Measurements from ENCODE around the gene SLC25A42.

SLC25A42 gene

DNA sequence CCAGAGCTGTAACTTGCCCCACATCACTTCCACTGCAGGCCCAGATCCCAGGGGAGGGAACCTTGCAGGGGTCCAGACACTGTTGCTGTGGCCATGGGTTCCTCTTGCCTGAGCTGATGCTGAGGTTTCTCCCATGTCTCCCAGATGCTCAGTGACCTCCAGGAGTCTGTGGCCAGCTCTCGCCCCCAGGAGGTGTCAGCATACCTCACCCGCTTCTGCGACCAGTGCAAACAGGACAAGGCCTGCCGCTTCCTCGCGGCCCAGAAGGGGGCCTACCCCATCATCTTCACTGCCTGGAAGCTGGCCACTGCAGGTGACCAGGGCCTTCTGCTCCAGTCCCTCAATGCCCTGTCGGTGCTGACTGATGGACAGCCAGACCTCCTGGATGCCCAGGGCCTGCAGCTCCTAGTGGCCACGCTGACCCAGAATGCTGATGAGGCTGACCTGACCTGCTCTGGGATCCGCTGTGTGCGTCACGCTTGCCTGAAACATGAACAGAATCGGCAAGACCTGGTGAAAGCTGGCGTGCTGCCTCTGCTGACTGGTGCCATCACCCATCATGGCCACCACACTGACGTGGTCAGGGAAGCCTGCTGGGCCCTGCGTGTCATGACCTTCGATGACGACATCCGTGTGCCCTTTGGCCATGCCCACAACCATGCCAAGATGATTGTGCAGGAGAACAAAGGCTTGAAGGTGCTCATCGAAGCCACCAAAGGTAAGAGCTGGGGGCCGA, 12.1 kb upstream of the SLC25A42 start:
- DNase-seq, result no peak

DNA sequence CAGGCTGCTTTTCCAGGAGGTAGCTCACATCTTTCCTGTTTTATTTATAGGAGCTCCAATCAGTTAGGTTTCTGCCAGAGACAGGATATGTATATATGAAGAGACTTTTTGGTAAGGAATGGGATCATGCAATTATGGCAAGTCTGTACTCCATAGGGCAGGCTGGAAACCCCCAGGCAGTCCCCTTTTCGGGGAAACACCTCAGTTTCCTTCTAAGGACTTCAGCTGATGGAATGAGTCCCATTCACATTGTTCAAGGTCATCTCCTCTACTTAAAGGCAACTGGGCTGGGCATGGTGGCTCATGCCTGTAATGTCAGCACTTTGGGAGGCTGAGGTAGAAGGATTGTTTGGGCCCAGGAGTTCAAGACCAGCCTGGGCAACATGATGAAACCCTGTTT, 10.9 kb upstream of the SLC25A42 start:
- DNase-seq, result no peak

DNA sequence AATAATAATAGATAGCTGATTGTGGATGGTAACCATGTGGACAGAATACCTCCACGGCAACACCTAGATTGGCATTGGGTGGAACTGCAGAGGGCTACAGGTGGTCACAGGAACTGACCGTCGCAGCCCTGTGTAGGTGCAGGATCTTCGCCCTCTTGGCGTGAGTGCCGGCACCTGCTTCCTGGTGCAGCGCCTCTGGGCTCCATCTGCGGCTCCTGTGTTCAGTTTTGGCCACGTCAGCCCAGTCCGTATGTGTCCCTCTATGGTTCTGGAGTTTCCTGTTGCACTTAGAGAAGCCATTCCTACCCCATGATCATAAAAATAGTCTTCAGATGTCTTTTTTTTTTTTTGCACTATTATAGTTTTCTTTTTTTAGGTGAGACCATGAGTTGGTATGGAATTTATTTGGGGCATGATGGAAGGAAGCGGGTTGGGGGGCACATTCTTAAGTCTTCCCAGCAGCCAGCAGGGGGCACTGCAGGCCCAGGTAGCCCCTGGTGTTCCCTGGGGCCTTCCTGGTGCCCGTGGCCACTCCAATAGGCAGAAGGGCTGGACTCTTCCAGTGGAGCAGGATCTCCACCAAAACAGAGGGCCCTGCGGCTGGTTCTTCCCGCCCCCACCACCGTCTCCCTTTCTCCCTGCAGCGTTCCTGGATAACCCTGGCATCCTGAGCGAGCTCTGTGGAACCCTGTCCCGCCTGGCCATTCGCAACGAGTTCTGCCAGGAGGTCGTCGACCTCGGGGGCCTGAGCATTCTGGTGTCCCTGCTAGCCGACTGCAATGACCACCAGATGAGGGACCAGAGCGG, 10.1 kb upstream of the SLC25A42 start:
- peak; percentile 11 for DNase-seq

- no peak for DNase-seq
Measured at GRCh38 chr19:19054315-19054938, 9.4 kb upstream of the SLC25A42 start.

DNA sequence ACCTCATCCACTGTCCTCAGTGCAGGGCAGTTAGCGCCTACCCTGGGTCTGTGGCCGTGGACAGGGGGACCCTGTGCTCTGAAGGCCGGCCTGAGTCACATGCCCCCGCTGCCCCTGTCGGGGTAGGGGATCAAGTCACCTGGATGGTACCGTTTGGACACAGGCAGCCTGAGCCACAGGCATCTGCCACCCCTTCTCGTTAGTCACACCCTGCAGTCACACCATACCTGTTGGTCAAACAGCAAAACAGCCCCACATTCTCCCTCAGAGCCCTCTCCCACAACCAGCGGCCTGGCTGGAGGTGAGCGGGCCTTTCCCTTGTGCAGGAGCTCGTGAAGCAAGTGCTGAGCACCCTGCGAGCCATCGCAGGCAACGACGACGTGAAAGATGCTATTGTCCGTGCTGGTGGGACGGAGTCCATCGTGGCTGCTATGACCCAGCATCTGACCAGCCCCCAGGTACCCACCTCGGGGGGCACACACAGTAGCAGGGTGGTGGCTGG, 8.8 kb upstream of the SLC25A42 start:
- DNase-seq, result no peak

DNA sequence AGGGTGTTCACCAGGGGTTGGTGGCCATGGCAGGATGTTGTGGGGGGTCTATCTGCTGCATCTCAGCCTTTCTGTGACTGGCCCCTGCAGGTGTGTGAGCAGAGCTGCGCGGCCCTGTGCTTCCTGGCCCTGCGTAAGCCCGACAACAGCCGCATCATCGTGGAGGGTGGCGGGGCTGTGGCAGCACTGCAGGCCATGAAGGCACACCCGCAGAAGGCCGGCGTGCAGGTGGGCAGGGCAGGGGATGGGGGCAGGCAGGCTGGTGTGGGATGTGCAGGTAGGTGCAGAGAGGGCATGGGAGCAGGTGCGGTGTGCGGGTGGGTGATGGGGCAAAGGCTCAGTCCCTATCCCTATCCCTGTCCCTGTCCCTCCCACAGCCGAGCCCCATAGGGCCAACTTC, 8.1 kb upstream of the SLC25A42 start:
- no peak for DNase-seq

- no peak for DNase-seq
Measured at GRCh38 chr19:19056636-19057275, 7.0 kb upstream of the SLC25A42 start.

- no peak for DNase-seq
Measured at GRCh38 chr19:19057317-19057716, 6.5 kb upstream of the SLC25A42 start.

GRCh38 chr19:19057720-19058119, 6.1 kb upstream of the SLC25A42 start:
- no peak for DNase-seq

DNA sequence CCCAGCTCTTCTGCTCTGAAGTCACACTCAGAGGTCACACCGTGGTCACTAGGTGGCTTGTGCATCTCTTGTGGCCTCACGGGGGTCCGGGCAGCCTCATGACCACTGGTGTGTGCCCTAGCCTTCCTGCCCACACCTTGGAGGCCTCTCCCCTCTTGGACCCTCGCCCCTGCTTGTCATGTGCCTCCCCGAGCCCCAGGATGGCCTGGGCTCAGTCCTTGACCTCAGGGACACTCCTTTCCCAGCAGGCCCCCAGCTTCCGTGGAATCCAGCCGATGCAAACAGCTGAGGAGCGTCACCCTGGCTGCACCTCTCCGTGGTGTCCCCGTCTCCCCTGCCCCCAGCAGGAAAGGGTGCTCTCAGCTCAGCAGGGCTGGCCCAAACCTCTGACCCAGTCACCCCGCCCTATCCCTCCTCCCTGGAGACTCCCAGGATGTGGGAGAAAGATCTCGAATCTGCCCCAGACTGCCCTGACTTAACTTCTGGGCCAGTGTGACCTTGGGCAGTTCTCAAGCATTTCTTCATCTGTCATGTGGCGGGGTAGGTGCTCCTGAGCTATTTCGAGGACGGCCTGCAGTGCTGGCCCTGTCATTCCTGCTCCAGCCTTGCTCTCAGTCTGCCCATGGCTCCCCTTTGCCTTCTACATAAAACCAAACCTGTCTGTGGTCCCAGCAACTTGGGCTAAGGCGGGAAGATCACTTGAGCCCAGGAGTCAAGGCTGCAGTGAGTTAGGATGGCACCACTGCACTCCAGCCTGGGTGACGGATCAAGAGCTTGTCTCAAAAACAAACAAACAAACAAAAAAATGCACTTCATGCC, 4.6 kb upstream of the SLC25A42 start:
- no peak for DNase-seq

DNA sequence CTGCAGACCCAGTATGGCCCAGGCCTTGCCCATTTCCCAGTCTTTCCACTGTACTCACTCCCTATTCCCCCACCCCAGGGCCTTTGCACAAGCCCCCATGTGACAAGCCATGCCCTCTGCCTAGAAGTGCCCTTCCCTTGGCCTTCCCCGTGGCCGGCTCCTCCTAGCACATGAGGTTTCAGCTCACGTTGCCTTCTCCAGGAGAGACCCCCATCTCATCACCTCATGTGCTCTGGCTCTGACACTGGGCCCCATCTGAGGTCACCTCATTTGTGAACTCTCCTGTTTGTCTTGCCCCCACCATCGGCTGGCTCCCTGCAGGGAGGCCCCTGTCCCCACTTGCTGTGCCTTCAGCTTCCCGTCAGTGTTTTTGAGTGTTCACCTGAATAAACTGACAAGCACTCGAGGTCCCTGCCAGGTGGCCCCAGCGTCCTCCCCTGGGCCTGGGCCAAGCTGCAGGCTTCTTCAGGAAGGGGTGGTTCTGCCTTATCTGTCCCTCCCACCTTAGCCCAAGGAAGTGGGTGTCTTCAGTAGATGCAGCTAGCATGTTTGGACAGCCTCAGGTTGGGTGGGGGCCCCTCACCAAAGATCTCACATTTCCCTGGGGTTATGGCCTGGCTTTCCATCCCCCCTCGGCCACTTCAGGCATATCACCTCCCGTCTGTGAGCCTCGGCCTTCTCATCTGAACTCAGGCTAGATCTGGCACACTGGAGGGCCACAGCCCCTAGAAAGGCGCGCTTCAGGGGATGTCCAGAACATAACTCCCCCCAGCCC, 3.8 kb upstream of the SLC25A42 start:
- no peak for DNase-seq

- no peak for DNase-seq
Measured at GRCh38 chr19:19061506-19061905, 2.3 kb upstream of the SLC25A42 start.

GRCh38 chr19:19062454-19063182, 1.2 kb upstream of the SLC25A42 start:
- DNase-seq, result no peak

GRCh38 chr19:19064098-19064722, 416 bp downstream of the SLC25A42 start:
- DNase-seq, result no peak

DNA sequence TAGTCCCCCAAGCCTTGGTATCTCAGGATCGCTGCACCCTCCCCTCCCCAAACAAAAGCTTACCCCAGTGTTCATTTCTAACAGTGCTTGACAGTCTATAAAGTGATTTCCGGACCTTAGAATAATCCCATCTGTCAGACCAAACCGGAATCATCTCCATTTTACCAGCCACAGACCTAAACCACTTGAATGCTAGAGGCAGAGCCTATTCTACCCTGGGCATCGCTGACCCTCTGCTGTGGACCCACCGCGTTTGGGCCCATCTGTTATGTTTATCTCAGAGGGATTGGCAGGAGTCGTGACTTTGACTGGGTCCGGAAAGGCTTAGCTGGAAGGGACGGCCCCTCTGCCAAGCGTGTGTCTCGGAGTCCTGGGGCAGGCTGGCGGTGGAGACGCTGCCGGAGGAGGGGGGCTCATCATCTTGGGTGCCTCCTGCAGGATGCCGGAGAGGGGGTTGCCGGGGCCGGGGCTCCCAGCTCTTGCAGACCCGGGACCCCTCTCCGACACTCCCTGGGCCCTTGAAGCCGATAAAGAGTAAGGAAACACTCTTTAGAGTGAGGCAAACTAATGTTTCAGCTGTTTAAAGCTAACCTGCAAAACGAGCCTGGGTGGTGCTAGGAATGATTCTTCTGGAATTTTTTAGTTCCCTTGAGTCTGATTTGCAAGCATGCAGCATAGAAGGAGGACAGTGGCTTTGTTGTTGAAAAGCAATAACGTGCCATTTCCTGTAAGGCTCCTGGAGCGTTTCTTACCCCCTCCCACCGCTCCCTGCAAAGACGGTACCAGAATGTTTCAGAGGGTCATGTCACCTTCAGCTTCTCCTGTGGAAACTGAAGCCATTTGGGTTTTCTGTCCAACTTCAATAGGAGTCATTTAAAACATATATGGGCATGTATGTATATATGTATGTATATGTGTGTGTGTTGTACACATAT, 1.3 kb downstream of the SLC25A42 start:
- no peak for DNase-seq

DNA sequence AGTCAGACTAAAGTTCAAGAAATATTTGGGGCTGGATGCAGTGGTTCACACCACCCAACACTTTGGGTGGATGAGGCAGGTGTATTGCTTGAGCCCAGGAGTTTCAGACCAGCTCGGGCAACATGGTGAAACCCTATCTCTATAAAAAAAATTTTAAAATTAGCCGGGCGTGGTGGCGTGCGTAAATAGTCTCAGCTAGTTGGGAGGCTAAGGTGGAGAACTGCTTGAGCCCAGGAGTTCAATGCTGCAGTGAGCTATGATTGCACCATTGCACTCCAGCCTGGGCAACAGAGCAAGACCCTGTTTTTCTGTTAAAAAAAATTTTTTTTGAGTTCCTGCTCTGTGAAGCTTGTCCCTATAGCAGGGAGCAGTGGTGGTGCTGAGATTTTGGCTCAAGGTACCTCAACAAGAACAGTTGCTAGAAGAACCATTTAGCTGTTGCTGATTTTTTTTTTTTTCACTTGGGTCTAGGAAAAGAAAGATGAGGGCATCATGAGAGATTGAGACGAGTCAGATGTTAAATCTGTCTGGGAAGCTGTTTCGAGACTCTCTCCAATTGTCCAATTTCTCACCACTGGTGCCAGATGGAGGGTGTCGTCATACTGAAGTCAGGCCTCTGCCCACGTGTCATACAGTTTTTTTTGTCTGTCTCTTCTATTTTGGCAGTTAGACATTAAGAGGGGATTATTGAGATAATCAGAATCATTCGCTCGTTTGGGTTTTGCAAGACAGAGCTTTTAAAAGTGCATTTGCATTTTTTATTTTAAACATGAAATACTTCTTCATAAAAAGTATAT, 3.7 kb downstream of the SLC25A42 start:
- DNase-seq, result no peak

- no peak for DNase-seq
Measured at GRCh38 chr19:19068659-19069654, 5.2 kb downstream of the SLC25A42 start.
